HEK293 (cell line): Measurements from ENCODE around the gene TMEM121.

ENCODE experiments used
- CTCF ChIA-PET: fragments of 350-600 bp; formaldehyde crosslinking; extraction: SDS; loops from one replicate; lab custom pipeline; 2021; ENCODE audit warnings: antibody characterized with exemption; lab: Yijun Ruan, JAX
- POLR2A ChIA-PET: fragments of 300-600 bp; formaldehyde crosslinking; extraction: SDS; loops from one replicate; lab custom pipeline; 2020; ENCODE audit warnings: antibody characterized with exemption, inconsistent platforms; lab: Yijun Ruan, JAX
- H3K27ac ChIP-seq: fragments of 200-500 bp; sonication (Bioruptor generic); 2 replicates; pipeline ENCODE4 v1.5.1; 2014; ENCODE audit warnings: low read depth, low read length, control low read depth, inconsistent platforms; ENCODE audit errors: extremely low read depth
- H3K36me3 ChIP-seq, 2 experiments: fragments of 200-500 bp in 1 of 2; sonication (Bioruptor generic) in 1 of 2; 1 replicate in 1 of 2; 2 replicates in 1 of 2; pipeline ENCODE4 v1.5.1; 2014 to 2017; ENCODE audit warnings: inconsistent platforms in 2 of 2, low read length in 2 of 2; ENCODE audit not compliant: control insufficient read depth in 2 of 2, insufficient read depth in 1 of 2
- H3K4me1 ChIP-seq: fragments of 200-500 bp; sonication (Bioruptor generic); 2 replicates; pipeline ENCODE4 v1.5.1; 2014; ENCODE audit warnings: mild to moderate bottlenecking, low read length, inconsistent platforms; ENCODE audit not compliant: control insufficient read depth, insufficient read depth
- H3K4me3 ChIP-seq: 2 replicates; pipeline ENCODE4 v1.5.1; 2011; ENCODE audit warnings: low read depth, mild to moderate bottlenecking, control low read depth, low read length, moderate library complexity
- H3K9me3 ChIP-seq: fragments of 200-500 bp; sonication (Bioruptor generic); 2 replicates; pipeline ENCODE4 v1.5.1; 2014; ENCODE audit warnings: low read depth, low read length, inconsistent platforms; ENCODE audit not compliant: control insufficient read depth, insufficient read depth
- CTCF ChIP-seq: fragments of 450-650 bp; formaldehyde crosslinking; IDR thresholded peaks from 2 replicates; pipeline ENCODE4 v1.5.1; 2016; ENCODE audit warnings: missing biosample characterization, missing genetic modification characterization
- GLIS2 ChIP-seq: fragments of 450-650 bp; formaldehyde crosslinking; IDR thresholded peaks from 2 replicates; pipeline ENCODE4 v1.5.1; 2016; ENCODE audit warnings: missing biosample characterization, missing genetic modification characterization
- HIC1 ChIP-seq: fragments of 450-650 bp; formaldehyde crosslinking; IDR thresholded peaks from 2 replicates; pipeline ENCODE4 v1.5.1; 2016; ENCODE audit warnings: missing biosample characterization, missing genetic modification characterization
- HOXA7 ChIP-seq: sonication (generic); formaldehyde crosslinking; IDR thresholded peaks from 2 replicates; pipeline ENCODE4 v1.8.1; 2022; ENCODE audit warnings: missing genetic modification reagents, borderline replicate concordance
- PATZ1 ChIP-seq: fragments of 450-650 bp; formaldehyde crosslinking; IDR thresholded peaks from 2 replicates; pipeline ENCODE4 v1.5.1; 2016; ENCODE audit warnings: missing biosample characterization, missing genetic modification characterization
- PRDM2 ChIP-seq: fragments of 450-650 bp; formaldehyde crosslinking; IDR thresholded peaks from 2 replicates; pipeline ENCODE4 v1.5.1; 2016; ENCODE audit warnings: missing biosample characterization, missing genetic modification characterization, borderline replicate concordance
- SP2 ChIP-seq: fragments of 450-650 bp; formaldehyde crosslinking; IDR thresholded peaks from 2 replicates; pipeline ENCODE4 v1.5.1; 2016; ENCODE audit warnings: missing biosample characterization, missing genetic modification characterization
- SP3 ChIP-seq: fragments of 450-650 bp; formaldehyde crosslinking; IDR thresholded peaks from 2 replicates; pipeline ENCODE4 v1.5.1; 2016; ENCODE audit warnings: missing biosample characterization, missing genetic modification characterization
- TCF7L2 ChIP-seq: IDR thresholded peaks from 2 replicates; pipeline ENCODE4 v1.6.1; 2011; ENCODE audit warnings: low read depth, mild to moderate bottlenecking, inconsistent platforms, low read length, moderate library complexity, borderline replicate concordance
- YY1 ChIP-seq: fragments of 450-650 bp; formaldehyde crosslinking; IDR thresholded peaks from 2 replicates; pipeline ENCODE4 v1.5.1; 2018; ENCODE audit warnings: missing biosample characterization, missing genetic modification characterization
- ZBTB8A ChIP-seq: fragments of 450-650 bp; formaldehyde crosslinking; IDR thresholded peaks from 2 replicates; pipeline ENCODE4 v1.5.1; 2016; ENCODE audit warnings: missing biosample characterization, missing genetic modification characterization
- ZFHX2 ChIP-seq: fragments of 450-650 bp; formaldehyde crosslinking; conservative IDR thresholded peaks from 2 replicates; pipeline ENCODE4 v1.5.1; 2016; ENCODE audit warnings: missing biosample characterization, missing genetic modification characterization
- ZFP69B ChIP-seq: fragments of 450-650 bp; formaldehyde crosslinking; IDR thresholded peaks from 2 replicates; pipeline ENCODE4 v1.5.1; 2016; ENCODE audit warnings: missing biosample characterization, missing genetic modification characterization
- ZNF146 ChIP-seq: fragments of 450-650 bp; formaldehyde crosslinking; IDR thresholded peaks from 2 replicates; pipeline ENCODE4 v1.5.1; 2016; ENCODE audit warnings: missing biosample characterization, missing genetic modification characterization
- ZNF157 ChIP-seq: fragments of 450-650 bp; formaldehyde crosslinking; IDR thresholded peaks from 2 replicates; pipeline ENCODE4 v1.5.1; 2016; ENCODE audit warnings: missing biosample characterization, missing genetic modification characterization
- ZNF169 ChIP-seq: fragments of 450-650 bp; formaldehyde crosslinking; IDR thresholded peaks from 2 replicates; pipeline ENCODE4 v1.5.1; 2016; ENCODE audit warnings: missing biosample characterization, missing genetic modification characterization
- ZNF184 ChIP-seq: fragments of 450-650 bp; IDR thresholded peaks from 2 replicates; pipeline ENCODE4 v1.5.1; 2018; ENCODE audit warnings: missing biosample characterization, mild to moderate bottlenecking, missing genetic modification characterization
- ZNF335 ChIP-seq: fragments of 450-650 bp; formaldehyde crosslinking; conservative IDR thresholded peaks from 2 replicates; pipeline ENCODE4 v1.5.1; 2016; ENCODE audit warnings: missing biosample characterization, missing genetic modification characterization
- ZNF404 ChIP-seq: fragments of 450-650 bp; formaldehyde crosslinking; IDR thresholded peaks from 2 replicates; pipeline ENCODE4 v1.5.1; 2017; ENCODE audit warnings: missing biosample characterization, missing genetic modification characterization
- ZNF561 ChIP-seq: fragments of 450-650 bp; IDR thresholded peaks from 2 replicates; pipeline ENCODE4 v1.5.1; 2018; ENCODE audit warnings: missing biosample characterization, missing genetic modification characterization, borderline replicate concordance
- ZNF660 ChIP-seq: fragments of 450-650 bp; IDR thresholded peaks from 2 replicates; pipeline ENCODE4 v1.5.1; 2018; ENCODE audit warnings: missing biosample characterization, mild to moderate bottlenecking, missing genetic modification characterization
- ZNF677 ChIP-seq: fragments of 450-650 bp; IDR thresholded peaks from 2 replicates; pipeline ENCODE4 v1.5.0; 2018; ENCODE audit warnings: missing biosample characterization, mild to moderate bottlenecking, missing genetic modification characterization, moderate library complexity
- ZNF692 ChIP-seq: fragments of 450-650 bp; formaldehyde crosslinking; IDR thresholded peaks from 2 replicates; pipeline ENCODE4 v1.5.1; 2016; ENCODE audit warnings: missing biosample characterization, missing genetic modification characterization
- ZNF785 ChIP-seq: fragments of 450-650 bp; formaldehyde crosslinking; IDR thresholded peaks from 2 replicates; pipeline ENCODE4 v1.5.1; 2016; ENCODE audit warnings: missing biosample characterization, missing genetic modification characterization

Gene TMEM121

GRCh38 chr14:105491366-105491973 lies 34.9 kb upstream of the TMEM121 start:
- CTCF ChIA-PET = interaction anchor here (0.6 to 5.0 kb wide), 5 partner anchors 10 to 851 kb away, joined by 3 to 83 read pairs (median 3); no protein-coding TSS in a partner anchor
- POLR2A ChIA-PET = interaction anchor here (0.6 to 1.3 kb wide), 11 partner anchors 9 to 694 kb away, joined by 3 to 19 read pairs (median 4); no protein-coding TSS in a partner anchor
- Histone ChIP-seq H3K4me3 (peak overlapping the region; percentile 81), H3K9me3 (no peaks in the 10 kb centered on the region), H3K27ac (peak overlapping the region; percentile 85), H3K4me1 (peaks cover 5% of the 10 kb centered on the region), H3K36me3 (peaks cover 0 to 18% of the 10 kb centered on the region in 2 experiments; a peak in 1 of 3 replicates)
- no peak for TF ChIP-seq HOXA7 (CRISPR knock-in tag)
- no peak for TF ChIP-seq ZBTB8A (tag by site-specific recombination)
- TF ChIP-seq TCF7L2 = no peak
- TF ChIP-seq ZNF677 = peak; percentile 59; the same call in 1 of the 2 replicates
- 0 out of 2 replicates have a peak, but pooled peaks have one; percentile 18 for TF ChIP-seq ZNF146
- TF ChIP-seq ZNF404 = no peak
- TF ChIP-seq SP2 = peak; percentile 56
- TF ChIP-seq ZNF692 = peak; percentile 58
- peak; percentile 73 for TF ChIP-seq SP3 (tag by site-specific recombination)
- no peak for TF ChIP-seq PRDM2
- 0 out of 2 replicates have a peak, but pooled peaks have one; percentile 34 for TF ChIP-seq GLIS2 (tag by site-specific recombination)
- TF ChIP-seq ZNF157 (tag by site-specific recombination) = no peak
- TF ChIP-seq YY1 (tag by site-specific recombination) = peak; percentile 23; the same call in 1 of the 2 replicates
- TF ChIP-seq ZNF785 (tag by site-specific recombination) = 0 out of 2 replicates have a peak, but pooled peaks have one; percentile 39
- TF ChIP-seq ZNF335 = peak; percentile 82
- TF ChIP-seq ZNF169 (tag by site-specific recombination) = 0 out of 2 replicates have a peak, but pooled peaks have one; percentile 34
- peak; percentile 67 for TF ChIP-seq PATZ1
- peak; percentile 58; the same call in 1 of the 2 replicates for TF ChIP-seq ZFP69B (tag by site-specific recombination)
- TF ChIP-seq ZNF561 = peak; percentile 60; the same call in 1 of the 2 replicates
- TF ChIP-seq ZFHX2 = peak; percentile 38
- TF ChIP-seq ZNF184 (tag by site-specific recombination) = peak; percentile 68; the same call in 1 of the 2 replicates
- TF ChIP-seq ZNF660 (tag by site-specific recombination) = 0 out of 2 replicates have a peak, but pooled peaks have one; percentile 73
- peak; percentile 93 for TF ChIP-seq HIC1 (tag by site-specific recombination)
- TF ChIP-seq CTCF (tag by site-specific recombination) = no peak
